Limb (tissue), 2 donors: ENCODE data around the gene PUDP.

Experiments used
- DNase-seq, 2 donors: peaks; one replicate each; pipeline ENCODE4 v3.0.0-alpha.2; 2016; ENCODE audit errors: extremely low spot score in 2 of 2

PUDP gene

GRCh38 chrX:7074148-7074907 lies 73.6 kb downstream of the PUDP start:
- no peak for DNase-seq

GRCh38 chrX:7073336-7073735 lies 74.6 kb downstream of the PUDP start:
- DNase-seq: no peak

- DNase-seq: no peak
These were observed 75.1 kb downstream of the PUDP start for GRCh38 chrX:7072856-7073255.

- DNase-seq: no peak
These were observed 76.6 kb downstream of the PUDP start for GRCh38 chrX:7071390-7071789.

- no peak for DNase-seq
These were observed 78.4 kb downstream of the PUDP start for GRCh38 chrX:7069556-7069955.

- no peak for DNase-seq
These were observed 79.0 kb downstream of the PUDP start for GRCh38 chrX:7068939-7069367.

GRCh38 chrX:7067256-7067655 lies 80.7 kb downstream of the PUDP start:
- no peak for DNase-seq

GRCh38 chrX:7065473-7065872 lies 82.5 kb downstream of the PUDP start:
- DNase-seq: no peak

GRCh38 chrX:7062903-7063302 lies 85.0 kb downstream of the PUDP start:
- DNase-seq: no peak

GRCh38 chrX:7062276-7062675 lies 85.7 kb downstream of the PUDP start:
- no peak for DNase-seq

- DNase-seq: no peak
These were observed 86.5 kb downstream of the PUDP start for GRCh38 chrX:7061429-7061828.

- DNase-seq: no peak
These were observed 87.5 kb downstream of the PUDP start for GRCh38 chrX:7060444-7060843.

- no peak for DNase-seq
These were observed 88.1 kb downstream of the PUDP start for GRCh38 chrX:7059859-7060258.

- no peak for DNase-seq
These were observed 88.6 kb downstream of the PUDP start for GRCh38 chrX:7059214-7059838.

- no peak for DNase-seq
These were observed 92.4 kb downstream of the PUDP start for GRCh38 chrX:7055386-7056137.

GRCh38 chrX:7054219-7055216 lies 93.4 kb downstream of the PUDP start:
- DNase-seq: no peak

GRCh38 chrX:7052541-7052940 lies 95.4 kb downstream of the PUDP start:
- no peak for DNase-seq

GRCh38 chrX:7050271-7050670 lies 97.7 kb downstream of the PUDP start:
- no peak for DNase-seq

- no peak for DNase-seq
These were observed 100.0 kb downstream of the PUDP start for GRCh38 chrX:7047951-7048350.

- DNase-seq: no peak
These were observed 102.6 kb downstream of the PUDP start for GRCh38 chrX:7045238-7045955.
